ENCODE data around the gene CLCA1. TPM values are rescaled to one million over a fixed set of nuclear protein-coding genes. Genes with fewer than 3 reads are reported as not detected.

The CLCA1 gene
- total RNA-seq, 1 donor from 2014 or later = not detected

GRCh38 chr1:86478416-86479156, 9.9 kb downstream of the CLCA1 start:
- H2AFZ ChIP-seq (replicated peaks) = no peak overlapping the region
- Mint-ChIP-seq H3K27ac (no peak overlapping the region), H3K27me3 (ENCODE audit: insufficient read depth, low read depth) (no peaks in the 10 kb centered on the region), H3K36me3 (no peaks in the 10 kb centered on the region), H3K4me3 (no peak overlapping the region), H3K9me3 (no peaks in the 10 kb centered on the region), H3K4me1 (peaks cover 4% of the 10 kb centered on the region)
- H3K4me3 ChIP-seq = no peak overlapping the region
- no peak overlapping the region for H3K4me2 ChIP-seq
- no peaks in the 10 kb centered on the region for H3K4me1 ChIP-seq
- H3K36me3 ChIP-seq = no peaks in the 10 kb centered on the region
- no peaks in the 10 kb centered on the region for H4K20me1 ChIP-seq (ENCODE audit: low read depth)
- no peaks in the 10 kb centered on the region for H3K27me3 ChIP-seq
- no peaks in the 10 kb centered on the region for H3F3A ChIP-seq (ENCODE audit: low read depth)
- TF ChIP-seq EZH2phosphoT487 (IDR thresholded peaks at IDR 0.05) = no peak
- TF ChIP-seq, protein P1, sequence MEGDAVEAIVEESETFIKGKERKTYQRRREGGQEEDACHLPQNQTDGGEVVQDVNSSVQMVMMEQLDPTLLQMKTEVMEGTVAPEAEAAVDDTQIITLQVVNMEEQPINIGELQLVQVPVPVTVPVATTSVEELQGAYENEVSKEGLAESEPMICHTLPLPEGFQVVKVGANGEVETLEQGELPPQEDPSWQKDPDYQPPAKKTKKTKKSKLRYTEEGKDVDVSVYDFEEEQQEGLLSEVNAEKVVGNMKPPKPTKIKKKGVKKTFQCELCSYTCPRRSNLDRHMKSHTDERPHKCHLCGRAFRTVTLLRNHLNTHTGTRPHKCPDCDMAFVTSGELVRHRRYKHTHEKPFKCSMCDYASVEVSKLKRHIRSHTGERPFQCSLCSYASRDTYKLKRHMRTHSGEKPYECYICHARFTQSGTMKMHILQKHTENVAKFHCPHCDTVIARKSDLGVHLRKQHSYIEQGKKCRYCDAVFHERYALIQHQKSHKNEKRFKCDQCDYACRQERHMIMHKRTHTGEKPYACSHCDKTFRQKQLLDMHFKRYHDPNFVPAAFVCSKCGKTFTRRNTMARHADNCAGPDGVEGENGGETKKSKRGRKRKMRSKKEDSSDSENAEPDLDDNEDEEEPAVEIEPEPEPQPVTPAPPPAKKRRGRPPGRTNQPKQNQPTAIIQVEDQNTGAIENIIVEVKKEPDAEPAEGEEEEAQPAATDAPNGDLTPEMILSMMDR (IDR thresholded peaks at IDR 0.05) = no peak
- no peak for TF ChIP-seq EZH2 (IDR thresholded peaks at IDR 0.05)
- no peaks in the 10 kb centered on the region for H3K9me3 ChIP-seq (ENCODE audit: low read depth)
- H3K79me2 ChIP-seq (ENCODE audit: low read depth) = no peaks in the 10 kb centered on the region
- no peak for DNase-seq (ENCODE audit: low spot score)
- H3K27ac ChIP-seq = no peak overlapping the region
- no peak overlapping the region for H3K9ac ChIP-seq

GRCh38 chr1:86481966-86482365, 13.2 kb downstream of the CLCA1 start:
- Histone ChIP-seq H3K36me3 (no peaks in the 10 kb centered on the region), H3K4me1 (no peaks in the 10 kb centered on the region), H3K9ac (no peak overlapping the region), H3K4me2 (no peak overlapping the region), H3K9me3 (ENCODE audit: low read depth) (no peaks in the 10 kb centered on the region), H3K79me2 (ENCODE audit: low read depth) (no peaks in the 10 kb centered on the region), H3K4me3 (no peak overlapping the region), H2AFZ (replicated peaks) (no peak overlapping the region), H3K27me3 (no peaks in the 10 kb centered on the region), H4K20me1 (ENCODE audit: low read depth) (no peaks in the 10 kb centered on the region), H3F3A (ENCODE audit: low read depth) (no peaks in the 10 kb centered on the region), H3K27ac (no peak overlapping the region)
- Mint-ChIP-seq H3K27me3 (ENCODE audit: insufficient read depth, low read depth) (no peaks in the 10 kb centered on the region), H3K9me3 (no peaks in the 10 kb centered on the region), H3K4me1 (peaks cover 4% of the 10 kb centered on the region), H3K4me3 (no peak overlapping the region), H3K36me3 (no peaks in the 10 kb centered on the region), H3K27ac (no peak overlapping the region)
- DNase-seq (ENCODE audit: low spot score) = no peak
- TF ChIP-seq EZH2 (IDR thresholded peaks at IDR 0.05) (no peak), EZH2phosphoT487 (IDR thresholded peaks at IDR 0.05) (no peak)
- TF ChIP-seq, protein P1 (IDR thresholded peaks at IDR 0.05) = no peak

- no peak for DNase-seq (ENCODE audit: low spot score)
- no peak overlapping the region for H3K27ac Mint-ChIP-seq
- no peaks in the 10 kb centered on the region for H3K36me3 ChIP-seq
- no peak overlapping the region for H3K27ac ChIP-seq
- no peak overlapping the region for H3K4me3 ChIP-seq
- no peak overlapping the region for H3K9ac ChIP-seq
- no peak overlapping the region for H2AFZ ChIP-seq (replicated peaks)
- H3K4me2 ChIP-seq = no peak overlapping the region
- no peak overlapping the region for H3K4me3 Mint-ChIP-seq
- no peaks in the 10 kb centered on the region for H3K27me3 Mint-ChIP-seq (ENCODE audit: insufficient read depth, low read depth)
- H3F3A ChIP-seq (ENCODE audit: low read depth) = no peaks in the 10 kb centered on the region
- H3K79me2 ChIP-seq (ENCODE audit: low read depth) = no peaks in the 10 kb centered on the region
- H3K36me3 Mint-ChIP-seq = no peaks in the 10 kb centered on the region
- H3K9me3 ChIP-seq (ENCODE audit: low read depth) = no peaks in the 10 kb centered on the region
- TF ChIP-seq EZH2phosphoT487 (IDR thresholded peaks at IDR 0.05) (no peak), EZH2 (IDR thresholded peaks at IDR 0.05) (no peak)
- TF ChIP-seq, protein P1 (IDR thresholded peaks at IDR 0.05) = no peak
- H3K4me1 Mint-ChIP-seq = peaks cover 6% of the 10 kb centered on the region
- H3K27me3 ChIP-seq = no peaks in the 10 kb centered on the region
- no peaks in the 10 kb centered on the region for H3K4me1 ChIP-seq
- H3K9me3 Mint-ChIP-seq = no peaks in the 10 kb centered on the region
- no peaks in the 10 kb centered on the region for H4K20me1 ChIP-seq (ENCODE audit: low read depth)
Observed at GRCh38 chr1:86487131-86487810, 18.5 kb downstream of the CLCA1 start.
